Measurements from ENCODE around the gene GTPBP8.

The GTPBP8 gene

GRCh38 chr3:112976001-112976400 is 14.8 kb upstream of the GTPBP8 start:
- Histone ChIP-seq H3K9me3 (no peaks in the 10 kb centered on the region), H3K4me3 (no peak overlapping the region), H3K4me1 (no peaks in the 10 kb centered on the region), H3K36me3 (replicated peaks) (no peaks in the 10 kb centered on the region), H3K27me3 (ENCODE audit: low read depth) (peaks cover 6% of the 10 kb centered on the region)
- in situ Hi-C loops (cut with MboI; ENCODE audit: low sequenced_read_pairs): no loop called here
- no peak for DNase-seq (ENCODE audit: low spot score in 2 of 2)

- in situ Hi-C loops (cut with MboI; ENCODE audit: low sequenced_read_pairs): no loop called here
- Histone ChIP-seq H3K4me1 (no peaks in the 10 kb centered on the region), H3K27me3 (ENCODE audit: low read depth) (peaks cover 3% of the 10 kb centered on the region), H3K36me3 (replicated peaks) (no peaks in the 10 kb centered on the region), H3K9me3 (no peaks in the 10 kb centered on the region), H3K4me3 (no peak overlapping the region)
- no peak for DNase-seq (ENCODE audit: low spot score in 2 of 2)
Observed at GRCh38 chr3:112976953-112977352, 13.8 kb upstream of the GTPBP8 start.

DNA sequence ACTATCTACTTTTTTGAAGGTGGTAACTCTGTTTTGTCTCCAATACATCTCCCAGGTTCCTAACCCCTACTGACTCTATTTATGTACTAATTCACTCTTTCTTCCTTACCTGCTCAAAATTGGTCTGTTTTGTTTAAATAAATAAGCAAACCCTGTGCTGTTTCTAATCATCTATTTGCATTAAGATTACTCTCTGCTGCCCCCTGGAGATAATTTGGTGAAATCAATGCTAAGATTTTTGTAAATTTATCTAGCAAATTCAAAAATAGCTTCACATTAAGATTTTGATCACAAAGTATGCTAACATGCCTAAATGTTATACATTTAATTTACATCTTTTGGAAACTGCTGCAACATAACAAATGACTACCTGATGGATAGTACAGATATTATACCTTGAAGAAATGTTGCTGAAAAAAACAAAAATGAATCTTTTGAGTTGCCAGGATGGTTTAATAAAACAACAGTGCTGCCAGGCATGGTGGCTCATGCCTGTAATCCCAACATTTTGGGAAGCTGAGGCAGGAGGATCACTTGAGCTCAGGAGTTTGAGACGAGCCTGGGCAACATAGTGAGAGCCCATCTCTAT is 11.4 kb upstream of the GTPBP8 start:
- DNase-seq (ENCODE audit: low spot score in 2 of 2): peak in 1 of 2 experiments; percentile 23
- peaks cover 5% of the 10 kb centered on the region; the same call in 1 of the 2 replicates for H3K27me3 ChIP-seq (ENCODE audit: low read depth)
- no peaks in the 10 kb centered on the region for H3K9me3 ChIP-seq
- no peaks in the 10 kb centered on the region for H3K4me1 ChIP-seq
- H3K36me3 ChIP-seq (replicated peaks): no peaks in the 10 kb centered on the region
- in situ Hi-C loops (cut with MboI; ENCODE audit: low sequenced_read_pairs): no loop called here
- no peak overlapping the region for H3K4me3 ChIP-seq

- DNase-seq (ENCODE audit: low spot score in 2 of 2): no peak
- Histone ChIP-seq H3K4me1 (no peaks in the 10 kb centered on the region), H3K36me3 (replicated peaks) (no peaks in the 10 kb centered on the region), H3K9me3 (no peaks in the 10 kb centered on the region), H3K4me3 (no peak overlapping the region), H3K27me3 (ENCODE audit: low read depth) (peaks cover 3% of the 10 kb centered on the region; the same call in 1 of the 2 replicates)
- in situ Hi-C loops (cut with MboI; ENCODE audit: low sequenced_read_pairs): loop anchor here (10.0 kb wide), 2 partner anchors 245 to 335 kb away; partner anchors contain the start of gene CCDC80
Observed at GRCh38 chr3:112980080-112980479, 10.7 kb upstream of the GTPBP8 start.

- peaks cover 3% of the 10 kb centered on the region; the same call in 1 of the 2 replicates for H3K27me3 ChIP-seq (ENCODE audit: low read depth)
- H3K4me3 ChIP-seq: no peak overlapping the region
- H3K4me1 ChIP-seq: no peaks in the 10 kb centered on the region
- H3K36me3 ChIP-seq (replicated peaks): no peaks in the 10 kb centered on the region
- in situ Hi-C loops (cut with MboI; ENCODE audit: low sequenced_read_pairs): loop anchor here (10.0 kb wide), 2 partner anchors 248 to 338 kb away; partner anchors contain the start of gene CCDC80
- no peaks in the 10 kb centered on the region for H3K9me3 ChIP-seq
- no peak for DNase-seq (ENCODE audit: low spot score in 2 of 2)
Observed at GRCh38 chr3:112982710-112983109, 8.1 kb upstream of the GTPBP8 start.

GRCh38 chr3:112984485-112984884 is 6.3 kb upstream of the GTPBP8 start:
- Histone ChIP-seq H3K36me3 (replicated peaks) (no peaks in the 10 kb centered on the region), H3K4me3 (no peak overlapping the region), H3K27me3 (ENCODE audit: low read depth) (peaks cover 3% of the 10 kb centered on the region; the same call in 1 of the 2 replicates), H3K9me3 (no peaks in the 10 kb centered on the region), H3K4me1 (no peaks in the 10 kb centered on the region)
- in situ Hi-C loops (cut with MboI; ENCODE audit: low sequenced_read_pairs): loop anchor here (10.0 kb wide), 2 partner anchors 250 to 340 kb away; partner anchors contain the start of gene CCDC80
- no peak for DNase-seq (ENCODE audit: low spot score in 2 of 2)

GRCh38 chr3:112987710-112988334 is 3.0 kb upstream of the GTPBP8 start:
- Histone ChIP-seq H3K4me1 (peaks cover 14% of the 10 kb centered on the region), H3K27me3 (ENCODE audit: low read depth) (no peaks in the 10 kb centered on the region), H3K9me3 (no peaks in the 10 kb centered on the region), H3K4me3 (no peak overlapping the region), H3K36me3 (replicated peaks) (no peaks in the 10 kb centered on the region)
- no peak for DNase-seq (ENCODE audit: low spot score in 2 of 2)
- in situ Hi-C loops (cut with MboI; ENCODE audit: low sequenced_read_pairs): loop anchor here (10.0 kb wide), 2 partner anchors 253 to 343 kb away; partner anchors contain the start of gene CCDC80

GRCh38 chr3:112995800-112996199 is 5.0 kb downstream of the GTPBP8 start:
- H3K4me3 ChIP-seq: no peak overlapping the region
- in situ Hi-C loops (cut with MboI; ENCODE audit: low sequenced_read_pairs): no loop called here
- H3K4me1 ChIP-seq: peaks cover 15% of the 10 kb centered on the region; the same call in 1 of the 2 replicates
- H3K36me3 ChIP-seq (replicated peaks): peaks cover 8% of the 10 kb centered on the region
- no peaks in the 10 kb centered on the region for H3K9me3 ChIP-seq
- DNase-seq (ENCODE audit: low spot score in 2 of 2): no peak
- H3K27me3 ChIP-seq (ENCODE audit: low read depth): no peaks in the 10 kb centered on the region

- peaks cover 15% of the 10 kb centered on the region for H3K4me1 ChIP-seq
- H3K9me3 ChIP-seq: no peaks in the 10 kb centered on the region
- peaks cover 43% of the 10 kb centered on the region for H3K36me3 ChIP-seq (replicated peaks)
- no peak for DNase-seq (ENCODE audit: low spot score in 2 of 2)
- in situ Hi-C loops (cut with MboI; ENCODE audit: low sequenced_read_pairs): no loop called here
- no peaks in the 10 kb centered on the region for H3K27me3 ChIP-seq (ENCODE audit: low read depth)
- no peak overlapping the region for H3K4me3 ChIP-seq
Observed at GRCh38 chr3:113000691-113001090, 9.9 kb downstream of the GTPBP8 start.

DNA sequence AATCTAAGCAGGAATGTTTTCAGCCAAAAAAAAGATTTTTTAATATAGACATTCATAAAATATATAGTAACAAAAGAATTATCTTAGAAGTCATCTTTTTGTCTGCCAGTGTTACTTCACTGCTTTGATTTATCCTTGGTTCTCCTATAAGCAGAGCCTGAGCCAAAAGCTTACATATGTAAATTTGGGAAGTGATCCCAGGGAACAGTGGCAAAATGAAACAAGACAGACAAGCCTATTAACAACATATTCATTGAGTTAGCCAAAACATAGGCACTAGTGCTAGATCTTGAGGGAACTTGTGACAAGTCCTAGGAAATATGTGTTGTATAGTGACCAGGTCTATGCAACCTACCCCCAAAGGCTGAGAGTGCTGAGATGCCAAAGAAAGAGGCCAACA is 11.3 kb downstream of the GTPBP8 start:
- Histone ChIP-seq H3K36me3 (replicated peaks) (peaks cover 56% of the 10 kb centered on the region), H3K27me3 (ENCODE audit: low read depth) (no peaks in the 10 kb centered on the region), H3K4me1 (peaks cover 15% of the 10 kb centered on the region), H3K4me3 (no peak overlapping the region), H3K9me3 (no peaks in the 10 kb centered on the region)
- in situ Hi-C loops (cut with MboI; ENCODE audit: low sequenced_read_pairs): no loop called here
- peak; percentile 26 to 89 for DNase-seq (ENCODE audit: low spot score in 2 of 2)

DNA sequence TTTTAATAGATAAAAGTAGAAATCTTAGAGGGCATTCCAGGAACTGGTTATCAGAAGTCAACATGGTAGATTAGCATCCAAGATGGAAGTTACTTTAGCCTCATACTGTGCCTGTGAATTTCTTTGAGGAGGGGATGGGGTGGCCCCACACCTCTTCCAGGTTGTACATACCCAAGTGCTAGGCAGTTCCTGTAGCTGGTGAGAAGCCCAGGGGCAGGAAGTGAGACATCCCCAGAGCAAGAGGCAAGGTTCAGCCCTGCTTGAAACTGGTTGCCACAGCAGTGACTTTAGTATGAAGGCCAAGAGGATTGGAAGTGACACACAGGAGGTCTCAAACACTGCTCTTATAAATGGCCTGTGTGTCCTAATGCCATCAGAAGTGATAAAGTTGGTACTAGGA is 11.9 kb downstream of the GTPBP8 start:
- H3K36me3 ChIP-seq (replicated peaks): peaks cover 63% of the 10 kb centered on the region
- in situ Hi-C loops (cut with MboI; ENCODE audit: low sequenced_read_pairs): no loop called here

GRCh38 chr3:113005611-113006010 is 14.8 kb downstream of the GTPBP8 start:
- no peaks in the 10 kb centered on the region for H3K9me3 ChIP-seq
- no peak overlapping the region for H3K4me3 ChIP-seq
- peaks cover 84% of the 10 kb centered on the region for H3K36me3 ChIP-seq (replicated peaks)
- H3K27me3 ChIP-seq (ENCODE audit: low read depth): no peaks in the 10 kb centered on the region
- DNase-seq (ENCODE audit: low spot score in 2 of 2): no peak
- in situ Hi-C loops (cut with MboI; ENCODE audit: low sequenced_read_pairs): no loop called here
- H3K4me1 ChIP-seq: peaks cover 15% of the 10 kb centered on the region

More for the DNA sequence above, 11.9 kb downstream of the GTPBP8 start:
- DNase-seq (ENCODE audit: low spot score in 2 of 2): no peak
- Histone ChIP-seq H3K4me1 (peaks cover 15% of the 10 kb centered on the region), H3K9me3 (no peaks in the 10 kb centered on the region), H3K27me3 (ENCODE audit: low read depth) (no peaks in the 10 kb centered on the region), H3K4me3 (no peak overlapping the region)

GRCh38 chr3:113006359-113007056 is 15.7 kb downstream of the GTPBP8 start:
- in situ Hi-C loops (cut with MboI; ENCODE audit: low sequenced_read_pairs): no loop called here
- no peak overlapping the region for H3K4me3 ChIP-seq
- peaks cover 87% of the 10 kb centered on the region for H3K36me3 ChIP-seq (replicated peaks)
- peaks cover 12% of the 10 kb centered on the region for H3K4me1 ChIP-seq
- DNase-seq (ENCODE audit: low spot score in 2 of 2): no peak
- no peaks in the 10 kb centered on the region for H3K27me3 ChIP-seq (ENCODE audit: low read depth)
- no peaks in the 10 kb centered on the region for H3K9me3 ChIP-seq

GRCh38 chr3:113008117-113008516 is 17.3 kb downstream of the GTPBP8 start:
- in situ Hi-C loops (cut with MboI; ENCODE audit: low sequenced_read_pairs): no loop called here

More at GRCh38 chr3:113008117-113008516, 17.3 kb downstream of the GTPBP8 start:
- DNase-seq (ENCODE audit: low spot score in 2 of 2): no peak
- no peak overlapping the region for H3K4me3 ChIP-seq
- no peaks in the 10 kb centered on the region for H3K27me3 ChIP-seq (ENCODE audit: low read depth)
- H3K36me3 ChIP-seq (replicated peaks): peaks cover 96% of the 10 kb centered on the region
- no peaks in the 10 kb centered on the region for H3K4me1 ChIP-seq
- no peaks in the 10 kb centered on the region for H3K9me3 ChIP-seq

Measured in HAP-1 (cell line).